ENCODE results near the gene CARD16.

The CARD16 gene

DNA sequence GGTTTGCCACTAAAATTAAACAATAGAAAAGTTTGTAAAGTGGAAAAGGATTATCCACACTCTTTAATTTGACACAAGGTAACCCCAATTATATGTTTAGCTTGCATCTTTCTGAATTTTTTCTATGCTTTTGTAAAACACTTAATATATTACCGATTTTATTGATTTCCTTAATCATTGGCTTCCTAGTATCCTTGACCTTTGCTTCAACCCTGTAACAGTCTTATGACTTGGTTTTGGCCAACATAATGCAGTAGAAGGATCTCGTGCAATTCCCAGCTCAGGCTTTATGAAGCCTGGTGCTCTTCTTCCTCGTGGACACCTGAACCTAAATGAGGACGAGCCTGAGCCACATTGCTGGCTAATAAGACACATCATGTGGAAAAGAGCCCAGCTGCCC, 53.1 kb downstream of the CARD16 start:
- TF ChIP-seq, protein P1, sequence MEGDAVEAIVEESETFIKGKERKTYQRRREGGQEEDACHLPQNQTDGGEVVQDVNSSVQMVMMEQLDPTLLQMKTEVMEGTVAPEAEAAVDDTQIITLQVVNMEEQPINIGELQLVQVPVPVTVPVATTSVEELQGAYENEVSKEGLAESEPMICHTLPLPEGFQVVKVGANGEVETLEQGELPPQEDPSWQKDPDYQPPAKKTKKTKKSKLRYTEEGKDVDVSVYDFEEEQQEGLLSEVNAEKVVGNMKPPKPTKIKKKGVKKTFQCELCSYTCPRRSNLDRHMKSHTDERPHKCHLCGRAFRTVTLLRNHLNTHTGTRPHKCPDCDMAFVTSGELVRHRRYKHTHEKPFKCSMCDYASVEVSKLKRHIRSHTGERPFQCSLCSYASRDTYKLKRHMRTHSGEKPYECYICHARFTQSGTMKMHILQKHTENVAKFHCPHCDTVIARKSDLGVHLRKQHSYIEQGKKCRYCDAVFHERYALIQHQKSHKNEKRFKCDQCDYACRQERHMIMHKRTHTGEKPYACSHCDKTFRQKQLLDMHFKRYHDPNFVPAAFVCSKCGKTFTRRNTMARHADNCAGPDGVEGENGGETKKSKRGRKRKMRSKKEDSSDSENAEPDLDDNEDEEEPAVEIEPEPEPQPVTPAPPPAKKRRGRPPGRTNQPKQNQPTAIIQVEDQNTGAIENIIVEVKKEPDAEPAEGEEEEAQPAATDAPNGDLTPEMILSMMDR (IDR thresholded peaks at IDR 0.05): no peak
